HepG2 (cell line): ENCODE results near the gene HEATR1. TPM values are rescaled to one million over a fixed set of nuclear protein-coding genes. Genes with fewer than 3 reads are reported as not detected.

Source experiments
- ASH2L ChIP-seq: fragments of 300-600, 200-600 bp; sonication (generic); IDR thresholded peaks from 2 replicates; pipeline ENCODE4 v1.7.0; 2017; ENCODE audit warnings: low read depth, mild to moderate bottlenecking, moderate library complexity, mixed read lengths, low read length; ENCODE audit not compliant: insufficient read length
- ELF3 ChIP-seq: IDR thresholded peaks from 2 replicates; pipeline ENCODE4 v1.6.1; 2016; ENCODE audit warnings: missing genetic modification reagents, missing compliant biosample characterization
- MEIS1 ChIP-seq: sonication (generic); formaldehyde crosslinking; IDR thresholded peaks from 2 replicates; pipeline ENCODE4 v1.9.0; 2021; ENCODE audit warnings: mild to moderate bottlenecking, missing genetic modification reagents, moderate library complexity, borderline replicate concordance
- RBFOX2 ChIP-seq: fragments of 200-400 bp; formaldehyde crosslinking; IDR thresholded peaks from 2 replicates; pipeline ENCODE4 v1.6.1; 2017; ENCODE audit warnings: low read depth, mild to moderate bottlenecking, low read length
- RFX5 ChIP-seq: IDR thresholded peaks from 2 replicates; pipeline ENCODE4 v1.6.1; 2011; ENCODE audit warnings: low read depth, low read length, improper control_type of control experiment
- SOX6 ChIP-seq, 2 experiments: fragments of 450-650 bp in 1 of 2; sonication (generic) in 1 of 2; formaldehyde crosslinking in 1 of 2; IDR thresholded peaks; 2 replicates each; pipeline versions ENCODE4 v1.4.0 to v1.6.1; 2017 to 2020; ENCODE audit warnings: antibody characterized with exemption in 1 of 2, mild to moderate bottlenecking in 1 of 2, missing genetic modification reagents in 1 of 2
- TBP ChIP-seq: sonication (generic); formaldehyde crosslinking; IDR thresholded peaks from 2 replicates; pipeline ENCODE4 v1.5.0; 2020; ENCODE audit warnings: missing genetic modification reagents
- ZFP37 ChIP-seq: sonication (generic); formaldehyde crosslinking; IDR thresholded peaks from 2 replicates; pipeline ENCODE4 v1.4.0; 2020; ENCODE audit warnings: missing genetic modification reagents, borderline replicate concordance
- ZIK1 ChIP-seq: sonication (generic); formaldehyde crosslinking; IDR thresholded peaks from 2 replicates; pipeline ENCODE4 v1.5.0; 2020; ENCODE audit warnings: mild to moderate bottlenecking, low read depth, missing genetic modification reagents, borderline replicate concordance
- ZNF138 ChIP-seq: sonication (generic); formaldehyde crosslinking; IDR thresholded peaks from 2 replicates; pipeline ENCODE4 v1.5.0; 2020; ENCODE audit warnings: mild to moderate bottlenecking, low read depth, missing genetic modification reagents
- ZNF335 ChIP-seq: sonication (generic); formaldehyde crosslinking; IDR thresholded peaks from 2 replicates; pipeline ENCODE4 v1.4.0; 2020; ENCODE audit warnings: missing genetic modification reagents
- ZNF503 ChIP-seq: sonication (generic); formaldehyde crosslinking; IDR thresholded peaks from 2 replicates; pipeline ENCODE4 v1.4.0; 2020; ENCODE audit warnings: missing genetic modification reagents
- ZNF563 ChIP-seq: sonication (generic); formaldehyde crosslinking; IDR thresholded peaks from 2 replicates; pipeline ENCODE4 v1.8.0; 2022; ENCODE audit warnings: mild to moderate bottlenecking, moderate library complexity, missing genetic modification reagents
- ZNF710 ChIP-seq: sonication (generic); formaldehyde crosslinking; IDR thresholded peaks from 2 replicates; pipeline ENCODE4 v1.5.0; 2020; ENCODE audit warnings: mild to moderate bottlenecking, missing genetic modification reagents, borderline replicate concordance
- ZNF724P ChIP-seq: sonication (generic); formaldehyde crosslinking; IDR thresholded peaks from 2 replicates; pipeline ENCODE4 v1.8.0; 2022; ENCODE audit warnings: missing genetic modification reagents, borderline replicate concordance
- ZNF747 ChIP-seq: sonication (generic); formaldehyde crosslinking; IDR thresholded peaks from 2 replicates; pipeline ENCODE4 v1.8.1; 2023; ENCODE audit warnings: missing genetic modification reagents, mild to moderate bottlenecking, borderline replicate concordance
- ZNF777 ChIP-seq: sonication (generic); formaldehyde crosslinking; IDR thresholded peaks from 2 replicates; pipeline ENCODE4 v1.4.0; 2020; ENCODE audit warnings: missing genetic modification reagents
- polyA plus RNA-seq, 8 experiments: library from polyadenylated mRNA; depleted of rRNA in 3 of 8; stranded (reverse) in 7 of 8; unstranded in 1 of 8; fragments of >200 nt; fragmentation: Illumina TruSeq in 4 of 8; extraction: Trizol in 4 of 8; gene quantifications; 2 replicates each; pipeline versions ENCODE4 v1.2.1 to v1.2.3, GENCODE V29; 2011 to 2016; ENCODE audit warnings: low read depth in 4 of 8, missing spikeins in 1 of 8, mixed read lengths in 1 of 8; ENCODE audit not compliant: insufficient read depth in 1 of 8
- total RNA-seq, 5 experiments: library from RNA; depleted of rRNA; stranded (reverse); fragments of >200 nt; fragmentation: Illumina TruSeq; extraction: Trizol; gene quantifications; 2 replicates each; pipeline ENCODE4 v1.2.3, GENCODE V29; 2016; ENCODE audit warnings: low read depth in 1 of 5
- TF ChIP-seq, protein P1 (sequence below): sonication (generic); formaldehyde crosslinking; IDR thresholded peaks from 2 replicates; pipeline ENCODE4 v1.8.0; 2022; ENCODE audit warnings: mild to moderate bottlenecking, missing genetic modification reagents, borderline replicate concordance
- TF ChIP-seq, protein P2 (sequence below): IDR thresholded peaks from 2 replicates; pipeline ENCODE4 v1.6.1; 2016; ENCODE audit warnings: control low read depth
- TF ChIP-seq, protein P3 (sequence below): sonication (generic); formaldehyde crosslinking; IDR thresholded peaks from 2 replicates; pipeline ENCODE4 v1.8.0; 2022; ENCODE audit warnings: mild to moderate bottlenecking, missing genetic modification reagents
- TF ChIP-seq, protein P4 (sequence below): sonication (generic); formaldehyde crosslinking; conservative IDR thresholded peaks from 2 replicates; pipeline ENCODE4 v1.4.0; 2020; ENCODE audit warnings: missing genetic modification reagents

The HEATR1 gene
- total and polyA plus RNA-seq, 2 of the 13 experiments (the other 11 are each of a cell fraction or from before 2014, with no cell fraction given), result 10.2 to 45.8 TPM

- TF ChIP-seq RBFOX2, result peak; percentile 91
- TF ChIP-seq TBP (CRISPR knock-in tag), result no peak
- TF ChIP-seq, protein P1, sequence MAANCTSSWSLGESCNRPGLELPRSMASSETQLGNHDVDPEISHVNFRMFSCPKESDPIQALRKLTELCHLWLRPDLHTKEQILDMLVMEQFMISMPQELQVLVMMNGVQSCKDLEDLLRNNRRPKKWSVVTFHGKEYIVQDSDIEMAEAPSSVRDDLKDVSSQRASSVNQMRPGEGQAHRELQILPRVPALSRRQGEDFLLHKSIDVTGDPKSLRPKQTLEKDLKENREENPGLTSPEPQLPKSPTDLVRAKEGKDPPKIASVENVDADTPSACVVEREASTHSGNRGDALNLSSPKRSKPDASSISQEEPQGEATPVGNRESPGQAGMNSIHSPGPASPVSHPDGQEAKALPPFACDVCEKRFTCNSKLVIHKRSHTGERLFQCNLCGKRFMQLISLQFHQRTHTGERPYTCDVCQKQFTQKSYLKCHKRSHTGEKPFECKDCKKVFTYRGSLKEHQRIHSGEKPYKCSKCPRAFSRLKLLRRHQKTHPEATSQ (CRISPR knock-in tag), result no peak
- no peak for TF ChIP-seq ASH2L
- TF ChIP-seq ZNF747 (CRISPR knock-in tag), result no peak
- peak; percentile 51; the same call in 1 of the 2 replicates for TF ChIP-seq ZFP37 (CRISPR knock-in tag)
- TF ChIP-seq, protein P2, sequence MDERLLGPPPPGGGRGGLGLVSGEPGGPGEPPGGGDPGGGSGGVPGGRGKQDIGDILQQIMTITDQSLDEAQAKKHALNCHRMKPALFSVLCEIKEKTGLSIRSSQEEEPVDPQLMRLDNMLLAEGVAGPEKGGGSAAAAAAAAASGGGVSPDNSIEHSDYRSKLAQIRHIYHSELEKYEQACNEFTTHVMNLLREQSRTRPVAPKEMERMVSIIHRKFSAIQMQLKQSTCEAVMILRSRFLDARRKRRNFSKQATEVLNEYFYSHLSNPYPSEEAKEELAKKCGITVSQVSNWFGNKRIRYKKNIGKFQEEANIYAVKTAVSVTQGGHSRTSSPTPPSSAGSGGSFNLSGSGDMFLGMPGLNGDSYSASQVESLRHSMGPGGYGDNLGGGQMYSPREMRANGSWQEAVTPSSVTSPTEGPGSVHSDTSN, result no peak
- no peak for TF ChIP-seq RFX5
- TF ChIP-seq SOX6 (IDR thresholded peaks at IDR 0.05), result no peak
- TF ChIP-seq SOX6 (CRISPR knock-in tag; IDR thresholded peaks at IDR 0.05), result no peak
- TF ChIP-seq ZNF503 (CRISPR knock-in tag), result 0 out of 2 replicates have a peak, but pooled peaks have one; percentile 56
- TF ChIP-seq ZIK1 (CRISPR knock-in tag), result no peak
- no peak for TF ChIP-seq MEIS1 (CRISPR knock-in tag)
- TF ChIP-seq ELF3 (CRISPR knock-in tag), result no peak
- peak; percentile 72 for TF ChIP-seq ZNF777 (CRISPR knock-in tag)
- TF ChIP-seq ZNF710, result peak; percentile 52; the same call in 1 of the 2 replicates
- TF ChIP-seq ZNF724P (CRISPR knock-in tag), result no peak
- no peak; the same call in 1 of the 2 replicates for TF ChIP-seq ZNF563 (CRISPR knock-in tag)
- TF ChIP-seq, protein P3, sequence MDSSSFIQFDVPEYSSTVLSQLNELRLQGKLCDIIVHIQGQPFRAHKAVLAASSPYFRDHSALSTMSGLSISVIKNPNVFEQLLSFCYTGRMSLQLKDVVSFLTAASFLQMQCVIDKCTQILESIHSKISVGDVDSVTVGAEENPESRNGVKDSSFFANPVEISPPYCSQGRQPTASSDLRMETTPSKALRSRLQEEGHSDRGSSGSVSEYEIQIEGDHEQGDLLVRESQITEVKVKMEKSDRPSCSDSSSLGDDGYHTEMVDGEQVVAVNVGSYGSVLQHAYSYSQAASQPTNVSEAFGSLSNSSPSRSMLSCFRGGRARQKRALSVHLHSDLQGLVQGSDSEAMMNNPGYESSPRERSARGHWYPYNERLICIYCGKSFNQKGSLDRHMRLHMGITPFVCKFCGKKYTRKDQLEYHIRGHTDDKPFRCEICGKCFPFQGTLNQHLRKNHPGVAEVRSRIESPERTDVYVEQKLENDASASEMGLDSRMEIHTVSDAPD (CRISPR knock-in tag), result no peak
- TF ChIP-seq ZNF138, result no peak
- TF ChIP-seq ZNF335, result no peak
- TF ChIP-seq, protein P4, sequence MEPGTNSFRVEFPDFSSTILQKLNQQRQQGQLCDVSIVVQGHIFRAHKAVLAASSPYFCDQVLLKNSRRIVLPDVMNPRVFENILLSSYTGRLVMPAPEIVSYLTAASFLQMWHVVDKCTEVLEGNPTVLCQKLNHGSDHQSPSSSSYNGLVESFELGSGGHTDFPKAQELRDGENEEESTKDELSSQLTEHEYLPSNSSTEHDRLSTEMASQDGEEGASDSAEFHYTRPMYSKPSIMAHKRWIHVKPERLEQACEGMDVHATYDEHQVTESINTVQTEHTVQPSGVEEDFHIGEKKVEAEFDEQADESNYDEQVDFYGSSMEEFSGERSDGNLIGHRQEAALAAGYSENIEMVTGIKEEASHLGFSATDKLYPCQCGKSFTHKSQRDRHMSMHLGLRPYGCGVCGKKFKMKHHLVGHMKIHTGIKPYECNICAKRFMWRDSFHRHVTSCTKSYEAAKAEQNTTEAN, result 0 out of 2 replicates have a peak, but pooled peaks have one; percentile 35
These were observed 80.6 kb downstream of the HEATR1 start, which contains the start of gene LGALS8 (continued) for GRCh38 chr1:236523704-236524141.
